Transverse colon (tissue), 4 donors: ENCODE measurements around the gene BAG1.

Experiments used
- POLR2A ChIP-seq: fragments of 450-650 bp; IDR thresholded peaks from one replicate; pipeline ENCODE4 v1.6.1; 2016; ENCODE audit warnings: antibody characterized with exemption, mild to moderate bottlenecking, moderate library complexity
- POLR2AphosphoS5 ChIP-seq, 3 donors: sonication (generic); formaldehyde crosslinking; IDR thresholded peaks; one replicate each; pipeline ENCODE4 v1.6.1; 2016; ENCODE audit warnings: antibody characterized with exemption in 3 of 3
- TF ChIP-seq, protein P1 (sequence below), 5 experiments: fragments of 200-600 bp in 3 of 5; fragments of 450-650 bp in 2 of 5; sonication (generic) in 3 of 5; IDR thresholded peaks; 1 replicate in 2 of 5; 2 replicates in 3 of 5; pipeline ENCODE4 v1.5.1; 2016 to 2017; ENCODE audit warnings: antibody characterized with exemption in 5 of 5, inconsistent platforms in 3 of 5, mild to moderate bottlenecking in 2 of 5, moderate library complexity in 1 of 5

DNA sequence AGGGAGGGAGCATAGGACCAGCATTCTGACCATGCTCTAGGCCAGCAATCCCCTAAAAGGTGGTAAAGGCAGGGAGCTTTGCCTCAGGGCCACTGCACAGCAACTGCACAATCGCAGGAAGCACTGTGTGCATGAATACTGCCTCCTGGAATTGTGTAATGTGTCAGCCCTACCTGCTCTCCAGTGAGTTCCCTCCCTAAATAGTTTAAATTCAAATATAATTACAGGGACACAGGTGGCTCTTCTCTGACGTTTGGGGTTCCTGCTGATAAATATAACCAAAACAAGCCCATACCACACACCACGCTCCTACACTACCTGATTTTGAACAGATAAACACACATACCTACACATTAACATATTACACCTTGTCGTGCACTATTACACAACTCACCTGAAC, 9.0 kb downstream of the BAG1 start:
- TF ChIP-seq, protein P1, sequence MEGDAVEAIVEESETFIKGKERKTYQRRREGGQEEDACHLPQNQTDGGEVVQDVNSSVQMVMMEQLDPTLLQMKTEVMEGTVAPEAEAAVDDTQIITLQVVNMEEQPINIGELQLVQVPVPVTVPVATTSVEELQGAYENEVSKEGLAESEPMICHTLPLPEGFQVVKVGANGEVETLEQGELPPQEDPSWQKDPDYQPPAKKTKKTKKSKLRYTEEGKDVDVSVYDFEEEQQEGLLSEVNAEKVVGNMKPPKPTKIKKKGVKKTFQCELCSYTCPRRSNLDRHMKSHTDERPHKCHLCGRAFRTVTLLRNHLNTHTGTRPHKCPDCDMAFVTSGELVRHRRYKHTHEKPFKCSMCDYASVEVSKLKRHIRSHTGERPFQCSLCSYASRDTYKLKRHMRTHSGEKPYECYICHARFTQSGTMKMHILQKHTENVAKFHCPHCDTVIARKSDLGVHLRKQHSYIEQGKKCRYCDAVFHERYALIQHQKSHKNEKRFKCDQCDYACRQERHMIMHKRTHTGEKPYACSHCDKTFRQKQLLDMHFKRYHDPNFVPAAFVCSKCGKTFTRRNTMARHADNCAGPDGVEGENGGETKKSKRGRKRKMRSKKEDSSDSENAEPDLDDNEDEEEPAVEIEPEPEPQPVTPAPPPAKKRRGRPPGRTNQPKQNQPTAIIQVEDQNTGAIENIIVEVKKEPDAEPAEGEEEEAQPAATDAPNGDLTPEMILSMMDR (IDR thresholded peaks at IDR 0.05), result no peak
- TF ChIP-seq POLR2AphosphoS5 (IDR thresholded peaks at IDR 0.05) (no peak), POLR2A (no peak)
